ENCODE results near the gene GART.
"Not testable (repeated sequence)": the region's sequence is repeated elsewhere in the genome, so short reads cannot be mapped to it uniquely, and the experiment has no call there.

The GART gene

GRCh38 chr21:33541756-33542639, at the start of gene GART:
Gene GART, minus strand, starts transcription at chr21:33542117. Its CDS starts 2,802 bp downstream, at chr21:33539315.
- peaks cover 8 to 28% of the 10 kb centered on the region in 2 donors for H3K36me3 ChIP-seq (ENCODE audit: control insufficient read depth in 1 of 2, insufficient read depth in 2 of 2, low read length in 2 of 2)
- H3K4me1 ChIP-seq (ENCODE audit: control insufficient read depth in 1 of 2, insufficient read depth in 2 of 2, low read length in 2 of 2): peaks cover 7 to 27% of the 10 kb centered on the region in 2 donors
- no peaks in the 10 kb centered on the region for H3K9me3 ChIP-seq (ENCODE audit: control insufficient read depth in 1 of 2, low read length in 2 of 2)
- H3K4me3 ChIP-seq (ENCODE audit: low read depth in 1 of 2, low read length in 2 of 2): peak within 1 kb of the TSS; percentile 80 to 97
- no peaks in the 10 kb centered on the region for H3K27me3 ChIP-seq (ENCODE audit: low read depth, low read length)
- H3K27ac ChIP-seq (ENCODE audit: low read length): peak within 1 kb of the TSS; percentile 100

DNA sequence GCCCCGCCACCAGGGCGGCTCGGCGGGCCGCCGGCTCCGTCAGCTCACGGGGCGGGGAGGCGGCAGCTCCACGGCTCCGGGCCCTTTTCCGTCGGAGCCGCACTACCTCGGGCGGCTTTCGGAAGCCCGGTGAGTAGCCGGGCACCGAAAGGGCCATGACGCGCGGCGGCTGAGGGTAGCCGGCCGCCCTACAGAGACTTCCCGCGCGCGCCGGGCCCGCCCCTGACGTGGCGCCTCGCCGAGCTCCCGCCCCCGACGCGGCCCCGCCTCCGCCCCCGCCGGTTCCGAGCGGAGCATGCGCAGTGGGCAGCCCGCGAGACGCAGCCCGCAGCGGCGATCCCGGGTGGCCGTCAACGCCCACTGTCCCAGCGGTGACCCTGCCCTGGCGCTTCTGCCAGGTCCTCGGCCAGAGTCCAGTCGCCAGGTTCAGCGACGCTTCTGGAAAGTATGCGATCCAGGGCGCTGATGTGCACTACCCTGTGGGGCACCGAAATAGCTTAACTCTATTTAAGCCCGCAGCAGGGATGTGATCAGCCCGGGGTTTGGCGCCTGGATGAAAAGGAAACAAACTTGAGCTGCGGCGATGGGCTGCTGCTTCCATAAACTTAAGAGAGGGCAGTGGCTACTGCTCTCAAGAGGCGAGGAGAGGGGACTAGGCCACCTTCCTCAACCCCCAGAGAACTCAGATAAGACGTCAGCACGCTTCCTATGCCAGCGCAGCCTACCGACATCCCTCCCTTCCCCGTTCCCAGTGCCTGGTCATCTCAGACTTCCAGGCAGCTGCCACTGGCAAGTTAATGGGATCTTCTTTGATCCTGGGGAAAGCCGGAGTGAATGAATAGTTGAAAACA, 46.8 kb upstream of the GART start, which contains the start of gene DONSON:
Gene DONSON (minus strand): TSS at position 200 of the 851 bp plus-strand sequence. CDS start 43 bp downstream, at position 157.
- Histone ChIP-seq H3K27me3 (ENCODE audit: low read depth, low read length) (no peaks in the 10 kb centered on the region), H3K4me1 (ENCODE audit: control insufficient read depth in 1 of 2, insufficient read depth in 2 of 2, low read length in 2 of 2) (peaks cover 6% of the 10 kb centered on the region in 2 donors), H3K27ac (ENCODE audit: low read length) (peak within 1 kb of the TSS; percentile 71), H3K36me3 (ENCODE audit: control insufficient read depth in 1 of 2, insufficient read depth in 2 of 2, low read length in 2 of 2) (no peaks in the 10 kb centered on the region), H3K9me3 (ENCODE audit: control insufficient read depth in 1 of 2, low read length in 2 of 2) (no peaks in the 10 kb centered on the region), H3K4me3 (ENCODE audit: low read depth in 1 of 2, low read length in 2 of 2) (peak within 1 kb of the TSS; percentile 84 to 92)

- H3K4me3 ChIP-seq (ENCODE audit: low read depth in 1 of 2, low read length in 2 of 2): peak overlapping the region; percentile 71 to 84
- no peaks in the 10 kb centered on the region for H3K36me3 ChIP-seq (ENCODE audit: control insufficient read depth in 1 of 2, insufficient read depth in 2 of 2, low read length in 2 of 2)
- H3K27me3 ChIP-seq (ENCODE audit: low read depth, low read length): no peaks in the 10 kb centered on the region
- peaks cover 6% of the 10 kb centered on the region in 2 donors for H3K4me1 ChIP-seq (ENCODE audit: control insufficient read depth in 1 of 2, insufficient read depth in 2 of 2, low read length in 2 of 2)
- H3K9me3 ChIP-seq (ENCODE audit: control insufficient read depth in 1 of 2, low read length in 2 of 2): no peaks in the 10 kb centered on the region
- H3K27ac ChIP-seq (ENCODE audit: low read length): peak overlapping the region; percentile 16
Observed at GRCh38 chr21:33587792-33588484, 46.0 kb upstream of the GART start.

GRCh38 chr21:33586927-33587326, 45.0 kb upstream of the GART start:
- Histone ChIP-seq H3K27ac (ENCODE audit: low read length) (no peak overlapping the region), H3K36me3 (ENCODE audit: control insufficient read depth in 1 of 2, insufficient read depth in 2 of 2, low read length in 2 of 2) (peaks cover 0 to 5% of the 10 kb centered on the region in 2 donors), H3K9me3 (ENCODE audit: control insufficient read depth in 1 of 2, low read length in 2 of 2) (no peaks in the 10 kb centered on the region), H3K4me3 (ENCODE audit: low read depth in 1 of 2, low read length in 2 of 2) (no peak overlapping the region), H3K27me3 (ENCODE audit: low read depth, low read length) (no peaks in the 10 kb centered on the region), H3K4me1 (ENCODE audit: control insufficient read depth in 1 of 2, insufficient read depth in 2 of 2, low read length in 2 of 2) (peaks cover 6% of the 10 kb centered on the region in 2 donors)

GRCh38 chr21:33584455-33584854, 42.5 kb upstream of the GART start:
- Histone ChIP-seq H3K9me3 (ENCODE audit: control insufficient read depth in 1 of 2, low read length in 2 of 2) (no peaks in the 10 kb centered on the region), H3K4me3 (ENCODE audit: low read depth in 1 of 2, low read length in 2 of 2) (no peak overlapping the region), H3K27ac (ENCODE audit: low read length) (no peak overlapping the region), H3K27me3 (ENCODE audit: low read depth, low read length) (no peaks in the 10 kb centered on the region), H3K4me1 (ENCODE audit: control insufficient read depth in 1 of 2, insufficient read depth in 2 of 2, low read length in 2 of 2) (peaks cover 5 to 6% of the 10 kb centered on the region in 2 donors), H3K36me3 (ENCODE audit: control insufficient read depth in 1 of 2, insufficient read depth in 2 of 2, low read length in 2 of 2) (peaks cover 0 to 5% of the 10 kb centered on the region in 2 donors)

DNA sequence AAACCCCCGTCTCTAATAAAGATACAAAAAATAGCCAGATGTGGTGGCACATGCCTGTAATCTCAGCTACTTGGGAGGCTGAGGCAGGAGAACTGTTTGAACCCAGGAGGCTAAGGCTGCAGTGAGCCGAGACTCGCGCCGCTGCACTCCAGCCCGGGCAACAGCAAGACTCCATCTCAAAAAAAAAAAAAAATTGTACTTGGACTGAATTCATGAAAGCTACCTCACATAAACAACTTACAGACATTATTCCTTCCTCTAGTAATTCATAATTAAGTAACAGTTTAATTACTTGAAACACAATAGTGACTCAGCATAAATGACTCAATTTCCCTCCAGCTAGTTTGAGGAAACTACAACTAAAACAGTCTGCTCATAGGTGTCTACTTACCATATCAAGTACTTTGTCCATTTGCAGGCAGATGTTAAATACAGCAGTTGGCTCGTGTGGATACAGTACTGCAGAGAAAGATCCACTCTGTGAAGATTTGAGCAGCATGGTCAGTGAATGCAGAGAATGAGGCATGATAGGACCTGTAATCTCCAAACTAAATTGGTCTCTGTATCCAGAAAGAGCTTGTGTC, 37.1 kb upstream of the GART start:
- no peak overlapping the region for H3K4me3 ChIP-seq (ENCODE audit: low read depth in 1 of 2, low read length in 2 of 2)
- peaks cover 28 to 31% of the 10 kb centered on the region in 2 donors for H3K36me3 ChIP-seq (ENCODE audit: control insufficient read depth in 1 of 2, insufficient read depth in 2 of 2, low read length in 2 of 2)
- H3K4me1 ChIP-seq (ENCODE audit: control insufficient read depth in 1 of 2, insufficient read depth in 2 of 2, low read length in 2 of 2): peaks cover 0 to 4% of the 10 kb centered on the region in 2 donors
- H3K27me3 ChIP-seq (ENCODE audit: low read depth, low read length): no peaks in the 10 kb centered on the region
- H3K9me3 ChIP-seq (ENCODE audit: control insufficient read depth in 1 of 2, low read length in 2 of 2): no peaks in the 10 kb centered on the region
- no peak overlapping the region for H3K27ac ChIP-seq (ENCODE audit: low read length)

DNA sequence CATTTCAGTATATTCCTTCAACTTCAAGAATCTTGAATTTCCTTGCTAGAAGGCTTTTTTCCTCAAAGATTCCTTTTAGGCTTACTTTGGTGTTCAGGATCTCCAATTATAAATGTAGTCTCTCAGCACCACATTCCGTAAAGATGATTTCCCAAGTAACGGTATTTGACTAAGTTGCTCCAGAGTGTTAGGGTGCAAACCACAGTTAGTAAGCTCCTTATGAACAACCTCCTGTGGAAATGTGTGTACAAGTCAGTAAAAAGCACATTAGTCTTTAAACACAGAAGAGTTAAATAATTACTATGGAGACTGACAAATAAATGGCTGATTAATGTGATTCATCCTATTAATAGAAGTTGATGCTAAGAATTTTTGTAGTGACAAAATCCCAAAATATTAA, 36.3 kb upstream of the GART start:
- no peaks in the 10 kb centered on the region for H3K9me3 ChIP-seq (ENCODE audit: control insufficient read depth in 1 of 2, low read length in 2 of 2)
- no peaks in the 10 kb centered on the region for H3K27me3 ChIP-seq (ENCODE audit: low read depth, low read length)
- H3K4me1 ChIP-seq (ENCODE audit: control insufficient read depth in 1 of 2, insufficient read depth in 2 of 2, low read length in 2 of 2): peaks cover 0 to 4% of the 10 kb centered on the region in 2 donors
- no peak overlapping the region for H3K4me3 ChIP-seq (ENCODE audit: low read depth in 1 of 2, low read length in 2 of 2)
- peaks cover 36 to 39% of the 10 kb centered on the region in 2 donors for H3K36me3 ChIP-seq (ENCODE audit: control insufficient read depth in 1 of 2, insufficient read depth in 2 of 2, low read length in 2 of 2)
- no peak overlapping the region for H3K27ac ChIP-seq (ENCODE audit: low read length)

- Histone ChIP-seq H3K4me1 (ENCODE audit: control insufficient read depth in 1 of 2, insufficient read depth in 2 of 2, low read length in 2 of 2) (peaks cover 5 to 16% of the 10 kb centered on the region in 2 donors), H3K36me3 (ENCODE audit: control insufficient read depth in 1 of 2, insufficient read depth in 2 of 2, low read length in 2 of 2) (peaks cover 43 to 45% of the 10 kb centered on the region in 2 donors)
- not testable (repeated sequence) for H3K27ac ChIP-seq (ENCODE audit: low read length); H3K4me3 ChIP-seq (ENCODE audit: low read depth in 1 of 2, low read length in 2 of 2); H3K9me3 ChIP-seq (ENCODE audit: control insufficient read depth in 1 of 2, low read length in 2 of 2); H3K27me3 ChIP-seq (ENCODE audit: low read depth, low read length)
Observed at GRCh38 chr21:33576741-33577141, 34.8 kb upstream of the GART start.

DNA sequence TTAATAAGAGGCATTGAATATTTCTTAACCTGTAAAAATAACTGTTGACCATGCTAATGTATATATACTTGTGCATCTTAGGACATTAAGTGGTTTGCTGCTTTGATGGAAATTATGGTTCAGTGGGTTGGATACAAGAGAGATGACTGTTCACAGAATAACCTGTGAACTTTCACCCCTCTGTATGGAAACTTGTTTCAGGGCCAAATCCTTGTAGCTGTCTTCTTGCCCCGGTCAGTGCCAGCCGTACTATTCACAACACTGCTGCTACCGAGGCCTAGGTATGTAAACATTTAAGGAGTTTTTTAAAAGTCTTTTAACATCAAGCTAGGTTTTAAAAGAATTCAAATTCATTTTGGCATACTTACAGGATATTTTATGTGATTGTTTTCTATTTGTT, 30.4 kb upstream of the GART start:
- Histone ChIP-seq H3K27me3 (ENCODE audit: low read depth, low read length) (no peaks in the 10 kb centered on the region), H3K4me1 (ENCODE audit: control insufficient read depth in 1 of 2, insufficient read depth in 2 of 2, low read length in 2 of 2) (peaks cover 5 to 20% of the 10 kb centered on the region in 2 donors), H3K36me3 (ENCODE audit: control insufficient read depth in 1 of 2, insufficient read depth in 2 of 2, low read length in 2 of 2) (peaks cover 59 to 71% of the 10 kb centered on the region in 2 donors), H3K9me3 (ENCODE audit: control insufficient read depth in 1 of 2, low read length in 2 of 2) (no peaks in the 10 kb centered on the region), H3K4me3 (ENCODE audit: low read depth in 1 of 2, low read length in 2 of 2) (no peak overlapping the region), H3K27ac (ENCODE audit: low read length) (no peak overlapping the region)

GRCh38 chr21:33569991-33570390, 28.1 kb upstream of the GART start:
- H3K27me3 ChIP-seq (ENCODE audit: low read depth, low read length): no peaks in the 10 kb centered on the region
- H3K36me3 ChIP-seq (ENCODE audit: control insufficient read depth in 1 of 2, insufficient read depth in 2 of 2, low read length in 2 of 2): peaks cover 46 to 61% of the 10 kb centered on the region in 2 donors
- no peak overlapping the region for H3K27ac ChIP-seq (ENCODE audit: low read length)
- H3K4me1 ChIP-seq (ENCODE audit: control insufficient read depth in 1 of 2, insufficient read depth in 2 of 2, low read length in 2 of 2): peaks cover 5 to 20% of the 10 kb centered on the region in 2 donors
- no peak overlapping the region for H3K4me3 ChIP-seq (ENCODE audit: low read depth in 1 of 2, low read length in 2 of 2)
- H3K9me3 ChIP-seq (ENCODE audit: control insufficient read depth in 1 of 2, low read length in 2 of 2): no peaks in the 10 kb centered on the region
